Brain pericyte (primary cell): Measurements from ENCODE around the gene JSRP1.

ENCODE experiments used
- DNase-seq: peaks from one replicate; pipeline ENCODE4 v3.0.0-alpha.2; 2012; ENCODE audit warnings: low read depth, low spot score

JSRP1 gene

DNA sequence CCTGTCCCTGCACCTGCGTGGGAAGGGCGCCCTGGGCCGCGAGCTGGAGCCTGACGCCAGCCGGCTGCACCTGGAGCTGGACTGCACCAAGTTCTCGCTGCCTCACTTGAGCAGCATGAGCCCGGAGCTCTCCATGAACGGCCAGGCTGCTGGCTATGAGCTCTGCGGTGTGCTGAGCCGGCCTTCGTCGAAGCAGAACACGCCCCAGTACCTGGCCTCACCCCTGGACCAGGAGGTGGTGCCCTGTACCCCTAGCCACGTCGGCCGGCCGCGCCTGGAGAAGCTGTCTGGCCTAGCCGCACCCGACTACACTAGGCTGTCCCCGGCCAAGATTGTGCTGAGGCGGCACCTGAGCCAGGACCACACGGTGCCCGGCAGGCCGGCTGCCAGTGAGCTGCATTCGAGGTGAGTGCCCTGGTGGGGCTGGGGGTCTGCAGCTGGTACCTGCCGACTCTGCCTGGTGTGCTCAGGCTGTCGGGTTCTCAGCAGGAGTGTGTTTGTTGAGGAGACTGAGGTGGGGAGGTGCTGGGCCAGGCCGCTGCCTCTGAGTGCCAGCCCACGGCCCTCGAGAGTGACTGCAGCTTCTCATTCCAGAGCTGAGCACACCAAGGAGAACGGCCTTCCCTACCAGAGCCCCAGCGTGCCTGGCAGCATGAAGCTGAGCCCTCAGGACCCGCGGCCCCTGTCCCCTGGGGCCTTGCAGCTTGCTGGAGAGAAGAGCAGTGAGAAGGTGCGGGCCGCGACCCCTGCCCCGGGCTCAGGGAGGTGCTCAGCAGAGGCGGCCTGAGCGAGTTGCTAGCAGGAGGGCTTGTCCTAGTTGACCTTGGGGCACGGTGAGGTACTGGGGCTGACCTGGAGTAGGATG, 39.6 kb downstream of the JSRP1 start:
- no peak for DNase-seq

- no peak for DNase-seq
These were observed 40.9 kb downstream of the JSRP1 start for GRCh38 chr19:2215281-2215751.

DNA sequence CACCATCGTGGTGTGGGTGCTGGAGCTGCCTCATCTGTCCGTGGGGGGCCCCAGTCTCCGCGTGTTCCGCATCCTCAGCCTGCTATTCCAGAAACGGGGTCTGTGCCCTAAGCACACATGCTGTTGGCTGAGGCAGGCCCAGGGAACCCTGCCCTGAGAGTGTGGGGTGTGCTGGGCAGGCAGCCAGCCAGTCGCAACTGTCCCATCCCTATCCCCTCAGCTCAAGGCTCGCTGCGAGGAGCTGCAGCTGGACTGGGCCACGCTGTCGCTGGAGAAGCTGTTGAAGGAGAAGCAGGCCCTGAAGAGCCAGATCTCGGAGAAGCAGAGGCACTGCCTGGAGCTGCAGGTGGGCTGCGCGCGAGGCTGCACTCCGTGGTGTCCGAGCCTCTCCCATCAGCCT, 42.0 kb downstream of the JSRP1 start:
- DNase-seq = no peak

DNA sequence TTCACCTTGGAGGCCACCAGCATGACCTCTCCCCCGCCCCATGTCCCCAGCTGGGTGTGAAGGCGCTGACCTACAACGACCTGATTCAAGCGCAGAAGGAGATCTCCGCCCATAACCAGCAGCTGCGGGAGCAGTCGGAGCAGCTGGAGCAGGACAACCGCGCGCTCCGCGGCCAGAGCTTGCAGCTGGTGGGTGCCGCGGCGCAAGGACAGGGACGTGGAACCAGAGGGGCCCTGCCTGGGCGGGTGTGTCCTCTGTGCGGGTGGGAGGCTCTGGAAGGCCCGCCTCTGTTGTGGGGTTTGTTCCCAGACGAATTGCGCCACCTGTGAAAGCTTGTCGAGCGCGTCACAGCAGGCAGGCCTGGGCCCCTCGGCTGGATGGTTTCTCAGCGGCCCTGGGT, 42.4 kb downstream of the JSRP1 start:
- DNase-seq = no peak

DNA sequence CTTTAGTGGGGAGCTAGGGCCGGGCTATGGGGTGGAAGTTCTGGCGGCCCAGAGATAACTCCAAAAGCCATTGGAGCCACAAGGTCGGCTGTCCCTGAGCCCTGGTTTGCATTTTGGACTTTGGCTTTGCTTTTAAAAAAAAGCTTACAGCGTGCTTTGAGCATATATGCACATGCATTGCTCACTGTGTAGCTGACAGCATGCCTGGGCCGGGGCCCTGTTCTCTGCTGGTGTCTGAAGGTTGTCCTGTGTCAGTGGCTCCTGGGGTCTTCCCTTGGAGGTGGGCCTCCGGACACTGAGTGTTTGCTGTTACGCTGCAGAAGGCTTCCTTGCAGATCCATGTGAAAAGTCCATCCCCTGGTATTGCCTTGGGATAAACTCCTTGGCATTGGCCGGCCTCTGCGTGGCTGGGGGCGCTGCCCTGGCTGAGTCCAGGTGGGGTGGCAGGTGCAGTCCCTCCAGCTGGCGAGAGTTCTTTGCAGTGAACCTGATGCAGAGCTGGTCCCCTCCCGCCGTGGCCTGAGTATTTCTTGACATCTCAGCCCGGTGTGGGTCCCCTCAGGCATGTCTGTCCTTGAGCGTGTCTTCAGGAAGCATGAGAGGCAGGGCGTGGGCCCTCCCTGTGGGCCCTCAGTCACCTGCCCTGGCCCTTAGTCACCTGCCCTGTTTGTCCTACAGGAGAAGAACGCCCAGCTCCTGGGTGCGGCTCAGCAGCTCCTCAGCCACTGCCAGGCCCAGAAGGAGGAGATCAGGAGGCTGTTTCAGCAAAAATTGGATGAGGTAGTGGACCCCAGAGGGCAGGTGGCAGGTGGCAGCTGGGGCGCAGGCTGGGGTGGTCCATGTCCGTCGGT, 43.1 kb downstream of the JSRP1 start:
- no peak for DNase-seq

DNA sequence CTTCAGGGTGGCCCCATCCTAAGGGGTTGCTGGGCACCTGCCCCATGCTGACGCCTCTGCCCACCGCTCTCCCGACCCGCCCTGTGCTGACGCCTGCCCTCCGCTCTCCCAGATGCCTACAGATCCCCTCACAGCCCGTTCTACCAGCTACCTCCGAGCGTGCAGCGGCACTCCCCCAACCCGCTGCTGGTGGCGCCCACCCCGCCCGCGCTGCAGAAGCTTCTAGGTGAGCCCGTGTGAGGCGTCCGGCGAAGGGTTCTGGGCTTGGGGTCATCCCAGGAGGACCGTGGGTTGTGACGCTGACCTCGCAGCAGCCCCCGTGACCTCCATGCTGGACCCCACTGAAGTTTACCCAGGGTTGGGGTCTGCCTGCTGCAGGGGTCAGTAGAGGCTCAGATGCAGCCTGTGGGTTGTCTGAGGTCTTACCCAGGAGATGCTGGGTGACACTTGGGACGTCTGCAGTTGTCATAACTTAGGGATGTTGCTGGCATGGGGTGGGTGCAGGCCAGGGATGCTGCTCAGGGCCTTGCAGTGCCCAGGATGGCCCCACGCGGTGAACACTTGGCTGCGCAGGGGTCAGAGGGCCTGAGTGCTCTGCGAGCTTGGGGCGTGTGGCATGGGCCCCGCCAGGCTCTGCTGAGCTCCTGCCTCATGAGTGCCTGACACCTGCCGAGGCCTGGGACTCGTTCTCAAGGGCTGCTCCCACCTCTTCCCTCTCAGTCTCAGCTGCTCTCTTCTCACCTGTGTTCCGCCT, 45.1 kb downstream of the JSRP1 start:
- DNase-seq = no peak

- no peak for DNase-seq
These were observed 46.0 kb downstream of the JSRP1 start for GRCh38 chr19:2210206-2210605.

GRCh38 chr19:2209408-2209807, 46.8 kb downstream of the JSRP1 start:
- DNase-seq = no peak

DNA sequence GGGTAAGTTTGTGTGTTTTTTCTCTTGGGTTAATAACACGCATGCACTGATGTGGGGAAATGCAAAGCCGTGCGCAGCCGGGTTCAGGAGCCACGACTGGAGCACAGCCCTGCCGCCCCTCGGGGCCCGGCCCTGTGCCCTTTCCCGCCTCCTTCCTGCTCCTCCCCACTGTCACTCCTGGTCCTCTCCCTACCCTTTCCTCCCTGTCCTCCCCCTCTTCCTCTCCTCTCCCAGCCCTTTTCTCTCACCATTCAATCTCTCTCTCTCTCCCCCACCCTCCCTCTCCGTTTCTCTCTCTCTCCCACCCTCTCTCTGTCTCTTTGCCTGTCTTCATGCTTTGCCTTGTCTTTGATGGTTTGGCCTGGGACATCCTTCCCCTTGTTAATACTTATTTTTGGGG, 47.2 kb downstream of the JSRP1 start:
- DNase-seq = no peak

DNA sequence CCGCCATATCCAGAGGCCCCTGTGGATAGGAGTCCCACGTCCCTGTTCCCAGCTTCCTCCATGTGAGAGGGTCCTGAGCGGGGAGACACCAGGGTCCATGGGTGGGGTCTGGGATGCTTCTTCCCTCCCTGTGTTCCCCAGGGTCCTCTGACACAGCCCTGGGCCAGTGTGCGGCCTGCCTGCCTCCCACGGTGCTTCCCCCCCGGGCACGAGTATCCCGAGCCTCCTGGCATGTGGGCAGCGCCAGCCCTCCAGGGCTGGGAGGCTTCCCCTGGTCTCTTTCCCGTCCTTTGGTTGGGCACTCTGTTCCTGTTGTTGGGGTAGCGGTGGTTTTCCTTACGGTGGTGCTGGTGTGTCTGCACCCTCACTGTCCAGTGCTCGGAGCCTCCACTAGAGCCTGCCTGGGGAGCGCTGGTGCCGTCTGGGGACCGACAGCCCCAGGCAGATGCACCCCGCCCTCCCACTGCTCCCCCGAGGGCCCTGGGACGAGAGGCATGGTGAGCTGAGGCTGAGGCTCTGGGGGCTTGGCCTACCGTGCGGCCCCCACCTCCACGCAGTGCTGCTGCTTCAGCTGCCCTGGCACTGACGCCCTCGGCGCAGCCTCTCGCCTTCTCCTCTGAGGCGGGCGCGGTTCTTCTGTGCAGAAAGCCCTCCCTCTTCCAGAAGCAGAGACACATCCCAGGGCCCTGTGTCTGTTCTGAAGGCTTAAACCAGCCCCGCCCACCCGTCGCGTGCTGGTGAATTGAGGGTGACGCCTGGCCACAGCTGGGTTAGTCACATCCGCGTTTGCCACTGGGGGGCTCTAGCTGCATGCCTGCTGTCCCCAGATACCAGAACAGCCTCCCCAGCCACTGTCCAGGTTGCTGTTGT, 48.0 kb downstream of the JSRP1 start:
- DNase-seq = no peak

- no peak for DNase-seq
These were observed 49.2 kb downstream of the JSRP1 start for GRCh38 chr19:2207008-2207407.

DNA sequence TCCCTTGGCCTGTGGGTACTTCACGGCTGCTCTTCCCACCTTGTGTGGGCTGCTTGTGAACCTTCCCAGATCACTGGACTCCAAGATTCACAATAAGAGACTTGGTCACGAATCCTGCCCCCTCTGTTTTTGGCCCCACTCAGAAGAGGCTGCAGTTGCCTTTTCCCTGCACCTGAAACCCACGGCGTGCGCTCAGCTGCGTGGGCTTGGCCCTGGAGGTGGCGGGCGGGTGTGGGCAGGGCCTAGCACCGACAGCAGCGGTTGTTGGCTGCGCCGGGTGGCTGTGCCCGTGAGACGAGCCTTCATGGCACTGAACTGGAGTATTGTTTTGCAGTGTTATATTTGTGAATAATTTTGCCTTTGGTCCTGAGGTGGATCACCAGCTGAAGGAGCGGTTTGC, 53.9 kb downstream of the JSRP1 start:
- DNase-seq = no peak
